Epidermal melanocyte (primary cell): ENCODE measurements around the gene GAPDHS.
A peak's percentile ranks its signal among the peaks of the same experiment; 100 is the strongest.

Experiments used
- DNase-seq: peaks from one replicate; pipeline ENCODE4 v3.0.0; 2011; ENCODE audit warnings: low spot score; ENCODE audit not compliant: insufficient read length

The GAPDHS gene

GRCh38 chr19:35539314-35539713 is 6.1 kb downstream of the GAPDHS start:
- DNase-seq: no peak

- DNase-seq: no peak
These were observed 6.6 kb downstream of the GAPDHS start for GRCh38 chr19:35539850-35540249.

- DNase-seq: no peak
These were observed 7.2 kb downstream of the GAPDHS start for GRCh38 chr19:35540356-35540927.

DNA sequence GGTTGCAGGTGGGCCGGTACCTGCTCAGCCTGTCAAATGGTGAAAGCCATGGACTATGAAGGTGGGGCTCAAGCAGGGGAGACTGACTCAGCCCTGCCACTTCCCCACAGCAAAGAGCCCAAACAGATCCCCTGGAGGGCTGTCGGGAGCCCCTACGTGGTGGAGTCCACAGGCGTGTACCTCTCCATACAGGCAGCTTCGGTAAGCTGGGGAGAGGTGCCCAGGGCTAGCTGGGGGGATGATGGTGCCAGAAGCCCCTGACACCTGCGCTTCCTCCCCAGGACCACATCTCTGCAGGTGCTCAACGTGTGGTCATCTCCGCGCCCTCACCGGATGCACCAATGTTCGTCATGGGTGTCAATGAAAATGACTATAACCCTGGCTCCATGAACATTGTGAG is 9.0 kb downstream of the GAPDHS start:
- DNase-seq: no peak

DNA sequence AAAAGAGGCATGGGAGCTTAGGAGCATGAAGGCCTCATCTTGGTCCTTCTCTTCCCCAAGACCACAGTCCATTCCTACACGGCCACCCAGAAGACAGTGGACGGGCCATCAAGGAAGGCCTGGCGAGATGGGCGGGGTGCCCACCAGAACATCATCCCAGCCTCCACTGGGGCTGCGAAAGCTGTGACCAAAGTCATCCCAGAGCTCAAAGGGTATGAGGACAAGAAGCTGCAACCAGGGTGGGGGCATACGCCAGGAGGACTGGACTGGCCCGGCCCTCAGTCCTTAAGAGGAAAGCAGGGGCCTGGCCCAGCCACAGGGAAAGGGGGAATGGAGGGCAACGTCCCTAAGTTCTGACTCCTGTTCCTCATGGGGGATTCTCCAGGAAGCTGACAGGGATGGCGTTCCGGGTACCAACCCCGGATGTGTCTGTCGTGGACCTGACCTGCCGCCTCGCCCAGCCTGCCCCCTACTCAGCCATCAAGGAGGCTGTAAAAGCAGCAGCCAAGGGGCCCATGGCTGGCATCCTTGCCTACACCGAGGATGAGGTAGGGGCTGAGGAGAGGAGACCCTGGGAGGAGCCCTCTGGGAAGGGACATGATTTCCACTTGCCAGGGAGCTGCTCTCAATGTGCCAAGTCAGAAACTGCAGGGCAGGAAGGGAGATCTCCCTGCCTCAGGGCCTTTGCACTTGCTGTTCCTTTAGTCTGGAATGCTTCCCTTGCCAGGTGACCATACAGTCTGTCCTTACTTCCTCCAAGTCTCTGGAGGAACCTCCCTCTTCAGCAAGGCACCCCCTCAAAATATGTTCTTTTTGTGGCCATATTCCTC is 10.2 kb downstream of the GAPDHS start:
- no peak for DNase-seq

DNA sequence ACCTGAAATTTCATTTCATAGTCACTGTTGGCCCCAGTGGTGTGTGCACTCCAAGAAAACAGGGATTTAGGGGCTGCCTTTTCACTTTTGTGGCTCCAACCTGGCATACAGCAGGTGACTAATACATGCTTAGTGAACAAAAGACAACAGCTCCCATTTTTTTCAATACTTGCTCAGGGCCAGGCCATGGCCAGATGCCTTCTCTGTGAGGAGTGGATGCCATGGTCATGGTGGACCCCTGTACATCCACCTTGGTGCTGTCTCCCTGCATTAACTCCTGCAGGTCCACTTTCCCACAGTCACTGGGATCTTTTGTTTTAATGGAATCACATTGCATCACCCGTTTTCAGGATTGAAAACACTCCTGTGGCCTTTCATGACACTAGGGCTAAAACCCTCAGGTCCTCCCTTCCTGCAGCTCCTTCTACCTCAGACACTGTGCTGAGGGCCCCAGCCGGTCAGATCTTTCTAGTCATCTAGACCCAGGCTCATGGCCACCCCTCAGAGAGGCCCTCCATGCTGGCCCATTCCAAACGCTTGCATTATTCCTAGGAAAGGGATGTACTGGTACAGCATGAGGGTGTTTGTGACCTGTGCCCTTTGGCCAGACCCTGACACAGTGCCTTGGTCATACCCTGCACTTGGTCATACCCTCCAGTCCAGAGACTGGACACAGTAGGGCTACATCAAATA is 11.0 kb downstream of the GAPDHS start:
- DNase-seq: no peak

GRCh38 chr19:35545001-35545854 is 12.0 kb downstream of the GAPDHS start, which contains the start of gene TMEM147:
Gene TMEM147, plus strand, starts transcription at chr19:35545626. Its CDS starts 114 bp downstream, at chr19:35545740.
- peak; percentile 99 for DNase-seq

DNA sequence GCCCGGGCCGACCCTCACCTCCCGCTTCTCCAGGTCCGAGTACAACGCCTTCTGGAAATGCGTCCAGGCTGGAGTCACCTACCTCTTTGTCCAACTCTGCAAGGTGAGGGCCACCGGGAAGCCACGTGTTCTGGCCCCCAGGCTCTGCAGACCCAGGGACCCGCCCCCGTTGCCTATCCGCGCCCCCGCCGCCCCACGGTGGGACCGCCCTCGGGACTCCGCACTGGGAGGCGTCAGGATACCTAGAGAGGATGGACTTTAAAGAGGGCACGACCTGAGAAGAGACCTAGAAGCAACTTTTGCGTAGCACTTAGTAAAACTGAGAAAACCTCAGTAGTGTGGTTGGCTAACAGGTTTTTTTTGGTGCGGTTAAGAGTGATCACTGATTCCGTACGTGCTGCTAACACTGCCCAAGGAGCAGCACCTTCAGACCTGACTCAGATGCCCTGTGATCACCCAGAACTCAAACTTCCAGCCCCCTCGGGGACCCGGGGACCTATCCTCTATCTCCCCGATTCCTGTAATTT is 12.7 kb downstream of the GAPDHS start:
- no peak for DNase-seq

GRCh38 chr19:35546532-35546931 is 13.3 kb downstream of the GAPDHS start:
- DNase-seq: no peak

DNA sequence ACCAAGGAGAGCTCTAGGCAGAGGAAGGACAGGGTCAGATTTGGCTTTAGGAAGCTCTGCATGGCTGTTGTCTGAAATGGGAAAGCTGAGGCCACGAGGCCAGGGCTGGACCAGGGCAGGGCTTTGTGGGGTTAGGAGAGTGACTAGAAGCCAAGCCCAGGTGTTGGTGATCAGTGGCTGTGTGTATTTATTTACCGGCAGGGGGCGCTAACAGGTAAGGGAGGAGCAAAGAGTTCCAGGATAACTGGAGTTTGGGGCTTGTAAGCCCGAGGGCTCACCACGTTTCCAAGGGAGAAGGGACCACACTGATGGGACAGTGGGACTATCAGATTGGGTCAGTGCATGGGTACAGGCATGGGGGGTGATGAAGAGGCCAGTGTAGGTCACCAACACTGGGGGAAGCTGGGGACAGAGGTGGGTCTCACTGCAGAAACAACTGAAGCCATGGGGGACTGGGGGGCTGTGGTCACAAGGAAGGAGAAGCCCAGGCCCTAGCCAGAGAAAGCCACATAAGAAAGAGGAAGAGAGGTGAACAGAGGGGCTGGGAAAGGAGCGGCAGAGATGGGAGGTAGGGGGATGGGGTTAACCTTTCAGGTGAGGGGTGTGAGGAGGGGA is 16.0 kb downstream of the GAPDHS start:
- DNase-seq: peak; percentile 57

- DNase-seq: no peak
These were observed 16.7 kb downstream of the GAPDHS start for GRCh38 chr19:35549879-35550523.

DNA sequence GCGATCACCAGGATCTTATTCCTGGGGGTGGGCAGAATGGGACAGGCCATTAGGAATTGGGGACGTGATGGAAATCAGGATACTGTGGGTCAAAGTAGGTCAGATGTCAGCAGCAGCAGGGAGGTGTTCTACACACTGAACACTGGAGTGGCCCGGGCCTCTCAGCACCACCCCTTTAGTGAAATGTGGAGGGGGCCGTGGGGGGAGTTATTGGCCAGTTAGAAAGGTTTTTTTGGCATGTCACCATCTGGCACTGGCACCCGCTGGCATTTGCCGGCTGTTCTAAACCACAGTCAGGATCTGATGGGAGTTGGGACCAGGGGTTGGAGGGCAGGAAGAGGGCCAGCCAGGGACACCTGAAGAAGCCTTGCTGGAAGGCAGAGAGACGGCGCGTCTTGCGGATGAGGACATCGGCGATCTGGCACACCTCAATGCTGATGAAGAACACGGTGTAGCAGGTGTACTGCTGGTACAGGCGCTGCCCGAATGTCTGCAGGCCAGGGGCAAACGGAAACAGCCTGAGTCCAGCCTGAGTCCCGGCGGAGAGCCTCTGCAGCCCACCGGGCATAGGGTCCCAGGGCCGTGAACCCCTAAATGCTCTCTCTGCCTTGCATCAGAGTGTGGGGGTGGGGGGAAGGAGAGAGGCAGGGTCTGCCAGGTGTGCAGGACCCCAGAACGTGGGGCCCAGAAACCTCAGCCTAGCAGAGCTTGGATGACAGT is 18.0 kb downstream of the GAPDHS start:
- no peak for DNase-seq

GRCh38 chr19:35552534-35553384 is 19.5 kb downstream of the GAPDHS start:
- no peak for DNase-seq

DNA sequence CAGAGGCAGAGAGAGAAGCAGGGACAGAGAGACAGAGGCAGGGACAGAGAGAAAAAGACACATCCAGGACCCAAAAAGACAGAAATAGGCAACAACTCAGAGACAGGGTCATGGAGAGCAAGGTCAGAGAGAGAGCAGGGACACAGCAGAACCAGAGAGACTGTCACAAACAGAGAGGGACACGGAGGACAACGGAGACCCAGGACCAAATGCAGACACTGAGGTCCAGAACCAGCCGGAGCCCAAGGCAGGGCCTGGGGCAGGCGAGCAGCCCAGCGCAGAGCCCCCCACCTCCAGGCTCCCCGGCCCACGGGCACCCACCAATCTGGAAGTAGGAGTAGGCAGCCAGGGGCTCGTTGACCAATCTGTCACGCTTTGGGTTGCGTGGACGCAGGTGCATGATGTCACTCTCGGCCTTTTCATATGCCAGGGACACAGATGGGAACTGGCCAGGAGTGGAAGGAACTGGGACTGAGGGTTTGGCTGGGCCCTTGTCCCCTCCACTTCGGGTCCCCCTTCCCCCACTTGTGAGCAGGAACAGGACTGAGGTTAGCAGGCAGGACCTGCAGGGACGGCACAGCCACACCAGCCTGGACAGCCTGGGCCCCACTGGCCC is 20.2 kb downstream of the GAPDHS start:
- no peak for DNase-seq

DNA sequence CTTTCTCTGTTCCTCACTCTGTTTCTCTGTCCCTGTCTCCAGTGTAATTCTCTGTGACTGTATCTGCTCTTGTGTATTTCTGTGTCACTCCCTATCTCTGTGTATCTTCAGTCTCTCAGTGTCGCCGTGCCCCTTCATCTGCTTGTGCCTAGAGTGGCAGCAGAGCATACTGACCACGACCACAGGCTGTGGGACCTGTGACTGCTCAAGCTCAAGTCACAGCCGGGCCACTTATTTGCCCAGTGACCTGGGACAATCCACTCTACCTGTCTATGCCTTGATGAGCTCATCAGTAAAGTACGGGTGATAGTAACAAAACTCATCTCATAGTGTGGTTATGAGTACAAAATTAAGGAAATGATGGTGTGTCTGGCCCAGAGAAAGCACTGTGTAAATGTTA is 20.8 kb downstream of the GAPDHS start:
- DNase-seq: no peak

DNA sequence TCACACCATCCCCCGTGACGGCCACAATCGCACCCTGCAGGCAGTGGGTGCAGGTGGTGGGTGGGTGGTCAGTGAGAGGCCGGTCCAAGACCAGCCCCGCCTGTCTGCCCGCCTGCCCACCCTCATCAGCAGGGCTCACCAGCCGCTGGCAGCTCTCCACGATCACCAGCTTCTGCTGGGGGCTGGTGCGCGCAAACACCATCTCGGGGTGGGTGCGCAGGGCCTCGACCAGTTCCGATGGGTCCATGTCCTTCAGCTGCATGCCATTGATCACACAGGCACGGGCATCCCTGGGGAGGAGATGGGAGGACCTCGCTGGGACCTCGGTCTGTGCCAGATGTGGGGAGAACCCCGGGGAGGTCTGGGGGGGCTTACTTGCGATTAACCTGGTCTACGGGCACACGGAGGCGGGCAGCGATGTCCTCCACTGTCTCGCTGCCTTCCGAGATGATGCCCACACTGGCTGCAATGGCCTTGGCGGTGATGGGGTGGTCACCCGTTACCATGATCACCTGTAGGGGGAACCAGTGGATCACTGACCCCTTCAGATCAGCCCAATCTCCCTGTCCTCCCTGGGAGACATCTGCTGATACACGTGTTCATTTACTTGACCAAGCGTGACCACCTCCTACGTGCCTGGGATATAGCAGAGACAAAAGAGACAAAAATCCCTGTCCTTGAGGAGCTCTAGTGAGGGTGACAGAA is 22.2 kb downstream of the GAPDHS start:
- DNase-seq: no peak

DNA sequence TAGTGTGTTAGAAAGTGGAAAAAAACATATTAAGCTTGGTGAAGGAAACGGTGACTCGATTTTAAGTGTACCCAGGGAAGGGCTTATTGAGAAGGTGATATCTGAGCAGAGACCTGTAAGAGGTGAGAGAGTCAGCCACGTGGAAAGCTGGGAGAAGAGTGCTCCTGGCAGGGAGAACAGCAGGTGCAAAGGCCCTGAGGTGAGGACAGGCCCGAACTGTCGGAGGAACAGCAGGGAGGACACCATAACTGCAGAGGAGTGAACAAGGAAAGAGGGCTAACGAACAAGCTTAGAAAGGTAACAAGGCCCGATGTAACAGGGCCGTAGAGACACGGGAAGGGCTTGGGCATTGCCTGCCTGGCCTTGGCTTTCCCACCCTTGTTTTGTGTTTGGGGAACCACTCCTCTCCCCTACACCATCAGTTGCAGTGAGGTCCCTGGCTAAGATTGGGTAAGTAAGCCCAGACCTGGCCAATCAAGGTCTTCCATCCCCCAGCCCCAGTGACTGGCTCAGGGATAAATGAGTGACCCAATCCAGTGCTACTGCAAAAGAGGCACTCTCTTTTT is 22.9 kb downstream of the GAPDHS start:
- DNase-seq: no peak
